Peyer's patch (tissue), 4 donors: Measurements from ENCODE around the gene CYP19A1. TPM values are rescaled to one million over a fixed set of nuclear protein-coding genes. Genes with fewer than 3 reads are reported as not detected.

Source experiments
- DNase-seq, 3 donors: peaks; one replicate each; pipeline ENCODE4 v3.0.0-alpha.2; 2017 to 2019
- H3K27ac ChIP-seq, 4 donors: fragments of 200-600 bp; sonication (generic); one replicate each; pipeline ENCODE4 v1.5.1; 2016 to 2019
- H3K27me3 ChIP-seq, 2 donors: fragments of 200-600 bp; sonication (generic); one replicate each; pipeline ENCODE4 v1.5.1; 2019
- H3K36me3 ChIP-seq, 3 donors: fragments of 200-600 bp; sonication (generic); one replicate each; pipeline ENCODE4 v1.5.1; 2016 to 2019
- H3K4me1 ChIP-seq, 4 donors: fragments of 200-600 bp; sonication (generic); one replicate each; pipeline ENCODE4 v1.5.1; 2016 to 2019
- H3K4me3 ChIP-seq, 4 donors: fragments of 200-600 bp; sonication (generic); 1 replicate in 3 of 4; 2 replicates in 1 of 4; pipeline ENCODE4 v1.5.1; 2016 to 2019; ENCODE audit warnings: mild to moderate bottlenecking in 1 of 4
- H3K9me3 ChIP-seq, 4 donors: fragments of 200-600 bp; sonication (generic); one replicate each; pipeline ENCODE4 v1.5.1; 2016 to 2019; ENCODE audit warnings: mild to moderate bottlenecking in 1 of 4
- POLR2A ChIP-seq, 2 donors: fragments of 450-650 bp; IDR thresholded peaks; one replicate each; pipeline ENCODE4 v1.5.1; 2017; ENCODE audit warnings: antibody characterized with exemption in 2 of 2, mild to moderate bottlenecking in 2 of 2, moderate library complexity in 2 of 2
- total RNA-seq, 4 donors: library from RNA; depleted of rRNA; stranded (reverse); fragments of >200 nt; gene quantifications; one replicate each; pipeline ENCODE4 v1.1.0, GENCODE V29; 2016
- TF ChIP-seq, protein P1 (sequence below), 6 experiments: fragments of 450-650 bp in 4 of 6; fragments of 200-600 bp in 2 of 6; sonication (generic) in 1 of 6; IDR thresholded peaks; one replicate each; pipeline ENCODE4 v1.5.1; 2017 to 2019; ENCODE audit warnings: antibody characterized with exemption in 6 of 6, mild to moderate bottlenecking in 3 of 6, moderate library complexity in 1 of 6

Gene CYP19A1
- total RNA-seq, 4 donors from 2014 or later: 0.83 TPM; not detected in 3

DNA sequence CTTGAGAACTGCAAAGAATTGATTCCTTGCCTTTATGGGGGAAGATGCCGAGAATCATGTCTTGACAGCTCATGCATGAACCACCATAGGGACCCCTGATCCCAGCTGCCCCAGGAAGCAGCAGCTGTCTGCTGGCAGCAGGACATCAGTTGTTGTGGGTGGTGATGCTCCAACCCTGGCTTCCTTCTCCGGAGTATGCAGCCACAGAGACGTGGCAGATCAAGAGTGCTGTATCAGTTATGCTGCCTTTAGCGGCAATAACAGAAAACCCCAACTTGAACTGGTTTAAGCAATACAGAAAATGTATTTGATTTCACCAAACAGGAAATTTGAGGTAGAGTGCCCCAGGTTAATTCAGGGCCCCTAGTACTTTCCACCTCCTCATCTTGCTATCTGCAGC, 151.5 kb downstream of the CYP19A1 start:
- H3K36me3 ChIP-seq: no peaks in the 10 kb centered on the region
- no peak overlapping the region for H3K4me3 ChIP-seq
- H3K4me1 ChIP-seq: no peaks in the 10 kb centered on the region
- H3K27ac ChIP-seq: no peak overlapping the region
- no peak for DNase-seq
- TF ChIP-seq, protein P1, sequence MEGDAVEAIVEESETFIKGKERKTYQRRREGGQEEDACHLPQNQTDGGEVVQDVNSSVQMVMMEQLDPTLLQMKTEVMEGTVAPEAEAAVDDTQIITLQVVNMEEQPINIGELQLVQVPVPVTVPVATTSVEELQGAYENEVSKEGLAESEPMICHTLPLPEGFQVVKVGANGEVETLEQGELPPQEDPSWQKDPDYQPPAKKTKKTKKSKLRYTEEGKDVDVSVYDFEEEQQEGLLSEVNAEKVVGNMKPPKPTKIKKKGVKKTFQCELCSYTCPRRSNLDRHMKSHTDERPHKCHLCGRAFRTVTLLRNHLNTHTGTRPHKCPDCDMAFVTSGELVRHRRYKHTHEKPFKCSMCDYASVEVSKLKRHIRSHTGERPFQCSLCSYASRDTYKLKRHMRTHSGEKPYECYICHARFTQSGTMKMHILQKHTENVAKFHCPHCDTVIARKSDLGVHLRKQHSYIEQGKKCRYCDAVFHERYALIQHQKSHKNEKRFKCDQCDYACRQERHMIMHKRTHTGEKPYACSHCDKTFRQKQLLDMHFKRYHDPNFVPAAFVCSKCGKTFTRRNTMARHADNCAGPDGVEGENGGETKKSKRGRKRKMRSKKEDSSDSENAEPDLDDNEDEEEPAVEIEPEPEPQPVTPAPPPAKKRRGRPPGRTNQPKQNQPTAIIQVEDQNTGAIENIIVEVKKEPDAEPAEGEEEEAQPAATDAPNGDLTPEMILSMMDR (IDR thresholded peaks at IDR 0.05): no peak
- TF ChIP-seq POLR2A (IDR thresholded peaks at IDR 0.05): no peak
- H3K9me3 ChIP-seq: no peaks in the 10 kb centered on the region
- H3K27me3 ChIP-seq: no peaks in the 10 kb centered on the region

DNA sequence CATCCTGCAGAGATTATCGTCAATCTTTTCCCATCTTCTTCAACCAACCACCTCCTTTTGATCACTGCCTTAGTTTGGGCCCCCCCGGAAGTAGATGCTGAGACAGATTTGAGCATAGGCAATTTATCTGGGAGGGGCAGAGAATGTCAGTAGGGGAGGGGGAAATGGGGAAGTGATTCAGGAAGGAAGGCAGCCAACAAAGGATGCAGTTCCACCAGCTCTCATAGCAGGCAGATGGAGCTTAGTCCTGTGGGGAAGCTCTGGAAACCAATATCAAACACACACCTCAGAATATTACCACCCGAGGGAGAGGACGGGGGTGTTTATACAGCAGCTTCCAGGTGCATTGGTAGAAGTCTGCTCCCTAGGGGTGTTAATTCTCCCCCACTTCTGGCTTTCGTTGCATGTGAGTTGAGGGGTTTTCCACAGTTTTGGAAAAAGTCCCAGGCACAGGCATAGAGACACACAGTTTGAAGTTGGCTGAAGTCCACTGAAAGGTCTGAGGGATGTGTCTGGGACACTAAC, 152.2 kb downstream of the CYP19A1 start:
- TF ChIP-seq, protein P1 (IDR thresholded peaks at IDR 0.05): no peak
- no peak for TF ChIP-seq POLR2A (IDR thresholded peaks at IDR 0.05)
- Histone ChIP-seq H3K9me3 (no peaks in the 10 kb centered on the region), H3K27me3 (no peaks in the 10 kb centered on the region), H3K4me1 (no peaks in the 10 kb centered on the region), H3K36me3 (no peaks in the 10 kb centered on the region), H3K27ac (no peak overlapping the region), H3K4me3 (no peak overlapping the region)
- DNase-seq: no peak

DNA sequence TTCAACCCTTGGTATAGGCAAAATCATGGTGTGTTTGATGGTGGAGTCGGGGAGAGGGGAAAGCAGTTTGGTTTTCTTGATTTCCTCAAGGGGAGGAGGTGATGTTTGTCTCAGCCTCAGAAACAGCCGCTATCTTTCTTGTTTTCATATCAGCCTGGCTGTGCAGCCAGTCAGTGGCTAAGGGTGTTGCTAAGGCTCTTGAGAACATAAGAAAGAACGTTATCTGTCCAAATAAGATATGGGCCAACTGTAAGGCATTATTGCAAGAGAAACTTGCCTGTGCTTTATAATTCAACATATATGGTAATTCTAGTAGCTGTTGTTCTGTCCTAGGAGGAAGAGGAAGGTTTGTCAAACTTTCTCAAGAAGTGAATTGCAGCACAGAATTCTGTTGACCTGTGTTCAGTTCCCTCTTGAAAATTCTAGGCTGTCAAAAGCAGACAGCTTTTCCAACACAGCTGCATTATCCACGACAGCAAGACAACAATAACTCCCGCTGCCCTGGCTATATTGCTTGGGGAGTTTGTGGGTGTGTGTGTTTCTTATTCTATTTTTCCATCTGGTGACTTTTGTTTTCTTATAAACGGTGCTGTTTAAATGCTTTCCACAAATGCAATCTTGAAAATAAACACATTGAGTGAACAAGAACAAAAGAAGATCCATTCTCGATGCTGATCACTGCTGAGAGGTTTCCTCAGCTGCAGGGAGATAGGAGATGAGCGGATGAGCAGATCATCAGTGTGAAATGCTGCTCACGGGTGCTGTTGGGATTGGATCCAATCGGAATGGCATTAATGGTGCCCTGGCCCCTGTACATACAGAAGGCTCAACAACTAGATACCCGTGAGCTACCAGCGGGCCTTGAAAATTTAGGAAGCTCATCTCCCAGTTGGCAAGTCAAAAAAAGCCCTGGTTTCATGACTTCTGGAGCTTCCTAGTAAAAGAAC, 152.9 kb downstream of the CYP19A1 start:
- TF ChIP-seq, protein P1 (IDR thresholded peaks at IDR 0.05): no peak
- no peak for TF ChIP-seq POLR2A (IDR thresholded peaks at IDR 0.05)
- H3K36me3 ChIP-seq: no peaks in the 10 kb centered on the region
- DNase-seq: no peak
- H3K4me3 ChIP-seq: no peak overlapping the region
- H3K27me3 ChIP-seq: no peaks in the 10 kb centered on the region
- no peaks in the 10 kb centered on the region for H3K9me3 ChIP-seq
- no peak overlapping the region for H3K27ac ChIP-seq
- no peaks in the 10 kb centered on the region for H3K4me1 ChIP-seq

DNA sequence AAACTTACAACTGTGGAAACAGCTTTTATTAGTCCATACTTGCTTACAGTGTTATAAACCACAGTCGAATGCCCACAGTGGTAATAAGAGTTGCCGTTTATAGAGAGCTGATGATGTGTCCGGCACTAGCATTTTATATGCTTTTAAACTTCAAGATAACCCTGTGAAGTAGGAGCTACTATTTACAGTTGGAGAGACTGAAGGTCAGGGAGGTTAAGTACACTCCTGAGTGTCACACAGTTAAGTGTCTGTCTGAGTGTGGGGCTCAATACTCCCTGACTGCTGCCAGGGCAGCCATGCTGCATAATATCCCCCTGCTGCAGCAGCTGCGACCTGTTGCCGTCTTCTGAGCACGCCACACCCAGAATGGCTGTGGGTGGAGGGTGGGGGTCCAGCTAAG, 153.8 kb downstream of the CYP19A1 start:
- Histone ChIP-seq H3K4me3 (no peak overlapping the region), H3K27ac (no peak overlapping the region), H3K4me1 (no peaks in the 10 kb centered on the region), H3K9me3 (no peaks in the 10 kb centered on the region), H3K27me3 (no peaks in the 10 kb centered on the region), H3K36me3 (no peaks in the 10 kb centered on the region)
- DNase-seq: no peak
- TF ChIP-seq POLR2A (IDR thresholded peaks at IDR 0.05): no peak
- TF ChIP-seq, protein P1 (IDR thresholded peaks at IDR 0.05): no peak

DNA sequence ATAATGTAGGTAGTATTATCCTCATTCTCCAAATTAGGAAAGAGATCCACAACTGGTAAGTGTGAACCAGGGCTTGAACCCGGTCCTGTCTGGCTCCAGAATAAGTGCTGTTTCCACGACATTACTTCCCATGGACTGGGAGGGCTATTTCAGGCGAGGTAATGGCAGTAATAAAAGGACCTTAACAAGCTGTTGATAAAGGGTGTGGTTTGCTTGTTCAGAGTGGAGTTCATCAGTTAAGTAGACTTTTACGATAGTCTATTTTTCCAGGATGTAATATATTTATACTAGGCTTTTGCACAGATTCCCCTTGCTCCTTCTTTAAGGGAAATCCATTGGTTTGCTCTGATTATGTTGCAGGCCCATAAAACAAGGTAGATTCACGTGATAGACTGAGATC, 155.3 kb downstream of the CYP19A1 start:
- Histone ChIP-seq H3K4me3 (no peak overlapping the region), H3K27me3 (no peaks in the 10 kb centered on the region), H3K36me3 (no peaks in the 10 kb centered on the region), H3K4me1 (no peaks in the 10 kb centered on the region), H3K9me3 (no peaks in the 10 kb centered on the region), H3K27ac (no peak overlapping the region)
- TF ChIP-seq, protein P1 (IDR thresholded peaks at IDR 0.05): no peak
- TF ChIP-seq POLR2A (IDR thresholded peaks at IDR 0.05): no peak
- DNase-seq: no peak
